ENCODE data around the gene CAMTA1. TPM values are rescaled to one million over a fixed set of nuclear protein-coding genes. Genes with fewer than 3 reads are reported as not detected.

CAMTA1 gene
- total and polyA plus RNA-seq, 9 of the 15 experiments (the other 6 are each of a cell fraction or from before 2014, with no cell fraction given): 43.9 to 161 (median 65.9) TPM

- TF ChIP-seq, protein P1, sequence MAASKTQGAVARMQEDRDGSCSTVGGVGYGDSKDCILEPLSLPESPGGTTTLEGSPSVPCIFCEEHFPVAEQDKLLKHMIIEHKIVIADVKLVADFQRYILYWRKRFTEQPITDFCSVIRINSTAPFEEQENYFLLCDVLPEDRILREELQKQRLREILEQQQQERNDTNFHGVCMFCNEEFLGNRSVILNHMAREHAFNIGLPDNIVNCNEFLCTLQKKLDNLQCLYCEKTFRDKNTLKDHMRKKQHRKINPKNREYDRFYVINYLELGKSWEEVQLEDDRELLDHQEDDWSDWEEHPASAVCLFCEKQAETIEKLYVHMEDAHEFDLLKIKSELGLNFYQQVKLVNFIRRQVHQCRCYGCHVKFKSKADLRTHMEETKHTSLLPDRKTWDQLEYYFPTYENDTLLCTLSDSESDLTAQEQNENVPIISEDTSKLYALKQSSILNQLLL (CRISPR knock-in tag; IDR thresholded peaks at IDR 0.05; ENCODE audit: borderline replicate concordance): no peak
- TF ChIP-seq SNRNP70 (optimal IDR thresholded peaks at IDR 0.05; ENCODE audit: low read depth, low read length) (no peak), FOXP1 (CRISPR knock-in tag; IDR thresholded peaks at IDR 0.05) (no peak), ZNF175 (CRISPR knock-in tag; IDR thresholded peaks at IDR 0.05; ENCODE audit: low read depth) (no peak)
- TF ChIP-seq, protein P2, sequence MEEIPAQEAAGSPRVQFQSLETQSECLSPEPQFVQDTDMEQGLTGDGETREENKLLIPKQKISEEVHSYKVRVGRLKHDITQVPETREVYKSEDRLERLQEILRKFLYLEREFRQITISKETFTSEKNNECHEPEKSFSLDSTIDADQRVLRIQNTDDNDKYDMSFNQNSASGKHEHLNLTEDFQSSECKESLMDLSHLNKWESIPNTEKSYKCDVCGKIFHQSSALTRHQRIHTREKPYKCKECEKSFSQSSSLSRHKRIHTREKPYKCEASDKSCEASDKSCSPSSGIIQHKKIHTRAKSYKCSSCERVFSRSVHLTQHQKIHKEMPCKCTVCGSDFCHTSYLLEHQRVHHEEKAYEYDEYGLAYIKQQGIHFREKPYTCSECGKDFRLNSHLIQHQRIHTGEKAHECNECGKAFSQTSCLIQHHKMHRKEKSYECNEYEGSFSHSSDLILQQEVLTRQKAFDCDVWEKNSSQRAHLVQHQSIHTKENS (CRISPR knock-in tag; IDR thresholded peaks at IDR 0.05): no peak
- TF ChIP-seq, protein P3, sequence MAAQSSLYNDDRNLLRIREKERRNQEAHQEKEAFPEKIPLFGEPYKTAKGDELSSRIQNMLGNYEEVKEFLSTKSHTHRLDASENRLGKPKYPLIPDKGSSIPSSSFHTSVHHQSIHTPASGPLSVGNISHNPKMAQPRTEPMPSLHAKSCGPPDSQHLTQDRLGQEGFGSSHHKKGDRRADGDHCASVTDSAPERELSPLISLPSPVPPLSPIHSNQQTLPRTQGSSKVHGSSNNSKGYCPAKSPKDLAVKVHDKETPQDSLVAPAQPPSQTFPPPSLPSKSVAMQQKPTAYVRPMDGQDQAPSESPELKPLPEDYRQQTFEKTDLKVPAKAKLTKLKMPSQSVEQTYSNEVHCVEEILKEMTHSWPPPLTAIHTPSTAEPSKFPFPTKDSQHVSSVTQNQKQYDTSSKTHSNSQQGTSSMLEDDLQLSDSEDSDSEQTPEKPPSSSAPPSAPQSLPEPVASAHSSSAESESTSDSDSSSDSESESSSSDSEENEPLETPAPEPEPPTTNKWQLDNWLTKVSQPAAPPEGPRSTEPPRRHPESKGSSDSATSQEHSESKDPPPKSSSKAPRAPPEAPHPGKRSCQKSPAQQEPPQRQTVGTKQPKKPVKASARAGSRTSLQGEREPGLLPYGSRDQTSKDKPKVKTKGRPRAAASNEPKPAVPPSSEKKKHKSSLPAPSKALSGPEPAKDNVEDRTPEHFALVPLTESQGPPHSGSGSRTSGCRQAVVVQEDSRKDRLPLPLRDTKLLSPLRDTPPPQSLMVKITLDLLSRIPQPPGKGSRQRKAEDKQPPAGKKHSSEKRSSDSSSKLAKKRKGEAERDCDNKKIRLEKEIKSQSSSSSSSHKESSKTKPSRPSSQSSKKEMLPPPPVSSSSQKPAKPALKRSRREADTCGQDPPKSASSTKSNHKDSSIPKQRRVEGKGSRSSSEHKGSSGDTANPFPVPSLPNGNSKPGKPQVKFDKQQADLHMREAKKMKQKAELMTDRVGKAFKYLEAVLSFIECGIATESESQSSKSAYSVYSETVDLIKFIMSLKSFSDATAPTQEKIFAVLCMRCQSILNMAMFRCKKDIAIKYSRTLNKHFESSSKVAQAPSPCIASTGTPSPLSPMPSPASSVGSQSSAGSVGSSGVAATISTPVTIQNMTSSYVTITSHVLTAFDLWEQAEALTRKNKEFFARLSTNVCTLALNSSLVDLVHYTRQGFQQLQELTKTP (IDR thresholded peaks at IDR 0.05; ENCODE audit: low read depth in 1 of 2, partially characterized antibody in 2 of 2): no peak
Measured at GRCh38 chr1:7427605-7428300, 642.5 kb downstream of the CAMTA1 start (continued).
